Natural killer cell treated with Interleukin-12 subunit alpha and Interleukin-12 subunit beta and Interleukin-15 and Interleukin-18, amount 100 ng/mL, for 72 hours (primary cell): ENCODE results near the gene CTNNA2. TPM values are rescaled to one million over a fixed set of nuclear protein-coding genes. Genes with fewer than 3 reads are reported as not detected.

Experiments used
- ATAC-seq, 2 donors: fragments of 150-1000 bp; cut with Tn5 transposase in 1 of 2; sonication (Bioruptor Pico), chemical (Tn5 transposase) in 1 of 2; 2 replicates each; pipeline ENCODE4 v1.10.0; 2021
- DNase-seq: peaks from one replicate; pipeline ENCODE4 v3.0.0; 2022; ENCODE audit warnings: low spot score
- H3K27ac Mint-ChIP-seq, 2 donors: 1 replicate in 1 of 2; 2 replicates in 1 of 2; pipeline ENCODE4 v1.8.0; 2022; ENCODE audit warnings: mixed read lengths in 2 of 2, mild to moderate bottlenecking in 1 of 2, moderate library complexity in 1 of 2
- H3K27me3 Mint-ChIP-seq, 2 donors: 1 replicate in 1 of 2; 2 replicates in 1 of 2; pipeline ENCODE4 v1.8.0; 2022; ENCODE audit warnings: mixed read lengths in 2 of 2
- H3K36me3 Mint-ChIP-seq: one replicate; pipeline ENCODE4 v1.8.0; 2022; ENCODE audit warnings: mixed read lengths
- H3K4me1 Mint-ChIP-seq, 2 donors: 1 replicate in 1 of 2; 2 replicates in 1 of 2; pipeline ENCODE4 v1.8.0; 2022; ENCODE audit warnings: low read depth in 2 of 2, mixed read lengths in 2 of 2, mild to moderate bottlenecking in 1 of 2
- H3K4me3 Mint-ChIP-seq: one replicate; pipeline ENCODE4 v1.8.0; 2022; ENCODE audit warnings: mixed read lengths
- H3K9me3 Mint-ChIP-seq: 2 replicates; pipeline ENCODE4 v1.8.0; 2022; ENCODE audit warnings: mixed read lengths
- total RNA-seq, 2 donors: library from RNA; stranded (reverse); gene quantifications; one replicate each; pipeline ENCODE4 v1.2.3, GENCODE V29; 2022

The CTNNA2 gene
- total RNA-seq, 2 donors from 2014 or later = not detected

- Mint-ChIP-seq H3K4me1 (no peaks in the 10 kb centered on the region), H3K9me3 (peaks cover 9% of the 10 kb centered on the region), H3K36me3 (no peaks in the 10 kb centered on the region), H3K4me3 (no peak overlapping the region), H3K27me3 (no peaks in the 10 kb centered on the region), H3K27ac (no peak overlapping the region)
- ATAC-seq (no peak), DNase-seq (no peak)
Observed at GRCh38 chr2:79580175-79580574, 67.3 kb downstream of the CTNNA2 start.

GRCh38 chr2:79585701-79586433 lies 73.0 kb downstream of the CTNNA2 start:
- ATAC-seq = no peak

GRCh38 chr2:79591281-79591680 lies 78.4 kb downstream of the CTNNA2 start:
- Mint-ChIP-seq H3K27me3 (no peaks in the 10 kb centered on the region), H3K9me3 (peaks cover 14% of the 10 kb centered on the region), H3K36me3 (peaks cover 11% of the 10 kb centered on the region), H3K27ac (no peak overlapping the region), H3K4me3 (no peak overlapping the region), H3K4me1 (no peaks in the 10 kb centered on the region)
- DNase-seq (no peak), ATAC-seq (no peak)

More at GRCh38 chr2:79585701-79586433, 73.0 kb downstream of the CTNNA2 start:
- Mint-ChIP-seq H3K27me3 (no peaks in the 10 kb centered on the region), H3K4me1 (no peaks in the 10 kb centered on the region), H3K9me3 (peaks cover 21% of the 10 kb centered on the region), H3K27ac (no peak overlapping the region), H3K36me3 (peaks cover 11% of the 10 kb centered on the region), H3K4me3 (no peak overlapping the region)
- DNase-seq = no peak

GRCh38 chr2:79593237-79593867 lies 80.5 kb downstream of the CTNNA2 start:
- Mint-ChIP-seq H3K36me3 (peaks cover 4% of the 10 kb centered on the region), H3K27ac (no peak overlapping the region), H3K27me3 (no peaks in the 10 kb centered on the region), H3K4me3 (no peak overlapping the region), H3K4me1 (no peaks in the 10 kb centered on the region), H3K9me3 (peaks cover 13% of the 10 kb centered on the region)
- ATAC-seq (no peak), DNase-seq (no peak)

GRCh38 chr2:79596403-79596802 lies 83.6 kb downstream of the CTNNA2 start:
- DNase-seq = no peak

GRCh38 chr2:79604748-79605147 lies 91.9 kb downstream of the CTNNA2 start:
- ATAC-seq = no peak
- Mint-ChIP-seq H3K9me3 (peaks cover 17% of the 10 kb centered on the region), H3K4me3 (no peak overlapping the region), H3K4me1 (no peaks in the 10 kb centered on the region), H3K36me3 (peaks cover 9% of the 10 kb centered on the region), H3K27me3 (no peaks in the 10 kb centered on the region), H3K27ac (no peak overlapping the region)
- DNase-seq = no peak

More at GRCh38 chr2:79596403-79596802, 83.6 kb downstream of the CTNNA2 start:
- no peak overlapping the region for H3K4me3 Mint-ChIP-seq
- H3K4me1 Mint-ChIP-seq = no peaks in the 10 kb centered on the region
- no peak overlapping the region for H3K27ac Mint-ChIP-seq
- peaks cover 9% of the 10 kb centered on the region for H3K9me3 Mint-ChIP-seq
- ATAC-seq = no peak
- no peaks in the 10 kb centered on the region for H3K27me3 Mint-ChIP-seq
- H3K36me3 Mint-ChIP-seq = peaks cover 4% of the 10 kb centered on the region

GRCh38 chr2:79611448-79612016 lies 98.7 kb downstream of the CTNNA2 start:
- Mint-ChIP-seq H3K36me3 (no peaks in the 10 kb centered on the region), H3K27ac (no peak overlapping the region), H3K4me3 (no peak overlapping the region), H3K27me3 (no peaks in the 10 kb centered on the region), H3K9me3 (peaks cover 22% of the 10 kb centered on the region), H3K4me1 (no peaks in the 10 kb centered on the region)
- ATAC-seq = no peak
- no peak for DNase-seq

GRCh38 chr2:79612999-79613398 lies 100.1 kb downstream of the CTNNA2 start:
- no peaks in the 10 kb centered on the region for H3K27me3 Mint-ChIP-seq
- H3K27ac Mint-ChIP-seq = no peak overlapping the region
- no peak overlapping the region for H3K4me3 Mint-ChIP-seq
- no peak for DNase-seq
- H3K4me1 Mint-ChIP-seq = no peaks in the 10 kb centered on the region
- H3K36me3 Mint-ChIP-seq = peaks cover 1% of the 10 kb centered on the region
- H3K9me3 Mint-ChIP-seq = peaks cover 18% of the 10 kb centered on the region
- no peak for ATAC-seq

- Mint-ChIP-seq H3K9me3 (peaks cover 19% of the 10 kb centered on the region), H3K4me1 (no peaks in the 10 kb centered on the region), H3K36me3 (peaks cover 6% of the 10 kb centered on the region), H3K27ac (no peak overlapping the region), H3K27me3 (no peaks in the 10 kb centered on the region), H3K4me3 (no peak overlapping the region)
- no peak for DNase-seq
- no peak for ATAC-seq
Observed at GRCh38 chr2:79619442-79619841, 106.6 kb downstream of the CTNNA2 start.

- H3K36me3 Mint-ChIP-seq = peaks cover 6% of the 10 kb centered on the region
- no peak for DNase-seq
- H3K27ac Mint-ChIP-seq = no peak overlapping the region
- peaks cover 19% of the 10 kb centered on the region for H3K9me3 Mint-ChIP-seq
- no peaks in the 10 kb centered on the region for H3K4me1 Mint-ChIP-seq
- H3K27me3 Mint-ChIP-seq = no peaks in the 10 kb centered on the region
- H3K4me3 Mint-ChIP-seq = no peak overlapping the region
- no peak for ATAC-seq
Observed at GRCh38 chr2:79619976-79620375, 107.1 kb downstream of the CTNNA2 start.

GRCh38 chr2:79620679-79621078 lies 107.8 kb downstream of the CTNNA2 start:
- no peak for ATAC-seq
- no peak for DNase-seq
- peaks cover 18% of the 10 kb centered on the region for H3K9me3 Mint-ChIP-seq
- H3K27me3 Mint-ChIP-seq = no peaks in the 10 kb centered on the region
- H3K36me3 Mint-ChIP-seq = peaks cover 10% of the 10 kb centered on the region
- H3K4me3 Mint-ChIP-seq = no peak overlapping the region
- H3K27ac Mint-ChIP-seq = no peak overlapping the region
- H3K4me1 Mint-ChIP-seq = no peaks in the 10 kb centered on the region

GRCh38 chr2:79621252-79621651 lies 108.4 kb downstream of the CTNNA2 start:
- ATAC-seq (no peak), DNase-seq (no peak)
- Mint-ChIP-seq H3K36me3 (peaks cover 12% of the 10 kb centered on the region), H3K4me1 (no peaks in the 10 kb centered on the region), H3K4me3 (no peak overlapping the region), H3K27me3 (no peaks in the 10 kb centered on the region), H3K27ac (no peak overlapping the region), H3K9me3 (peaks cover 13% of the 10 kb centered on the region)

GRCh38 chr2:79621755-79622154 lies 108.9 kb downstream of the CTNNA2 start:
- no peak overlapping the region for H3K27ac Mint-ChIP-seq
- DNase-seq (no peak), ATAC-seq (no peak)
- no peak overlapping the region for H3K4me3 Mint-ChIP-seq
- peaks cover 16% of the 10 kb centered on the region for H3K36me3 Mint-ChIP-seq
- H3K27me3 Mint-ChIP-seq = no peaks in the 10 kb centered on the region
- peaks cover 13% of the 10 kb centered on the region for H3K9me3 Mint-ChIP-seq
- H3K4me1 Mint-ChIP-seq = no peaks in the 10 kb centered on the region

GRCh38 chr2:79622508-79622907 lies 109.7 kb downstream of the CTNNA2 start:
- DNase-seq = no peak
- Mint-ChIP-seq H3K4me3 (no peak overlapping the region), H3K27me3 (no peaks in the 10 kb centered on the region), H3K9me3 (peaks cover 13% of the 10 kb centered on the region), H3K36me3 (peaks cover 16% of the 10 kb centered on the region), H3K27ac (no peak overlapping the region), H3K4me1 (no peaks in the 10 kb centered on the region)
- no peak for ATAC-seq
